Heart left ventricle (tissue), 16 donors: ENCODE data around the gene ZFP92. TPM values are rescaled to one million over a fixed set of nuclear protein-coding genes. Genes with fewer than 3 reads are reported as not detected.

Source experiments
- ATAC-seq, 4 donors: fragments of 200-7000 bp; cut with Tn5 transposase; one replicate each; pipeline ENCODE4 v1.9.1; 2020 to 2022; ENCODE audit warnings: moderate library complexity in 4 of 4, mild to moderate bottlenecking in 3 of 4, moderate number of reproducible peaks in 1 of 4
- DNase-seq, 5 donors: peaks; one replicate each; pipeline ENCODE4 v3.0.0-alpha.2; 2020
- H3K27ac ChIP-seq, 12 donors: fragments of 200-600 bp; sonication (generic) in 4 of 12; one replicate each; pipeline versions ENCODE4 v1.5.0 to v1.8.0; 2016 to 2022; ENCODE audit warnings: mild to moderate bottlenecking in 2 of 12
- H3K27me3 ChIP-seq, 9 donors: fragments of 200-600 bp; sonication (generic) in 2 of 9; one replicate each; pipeline versions ENCODE4 v1.5.1 to v1.8.0; 2016 to 2022; ENCODE audit warnings: mild to moderate bottlenecking in 3 of 9
- H3K36me3 ChIP-seq, 9 donors: fragments of 200-600 bp; sonication (generic) in 2 of 9; one replicate each; pipeline versions ENCODE4 v1.5.0 to v1.8.0; 2018 to 2022; ENCODE audit warnings: mild to moderate bottlenecking in 2 of 9
- H3K4me1 ChIP-seq, 12 donors: fragments of 200-600 bp; sonication (generic) in 4 of 12; one replicate each; pipeline versions ENCODE4 v1.5.0 to v1.8.0; 2016 to 2022; ENCODE audit warnings: mild to moderate bottlenecking in 3 of 12
- H3K4me3 ChIP-seq, 12 donors: fragments of 200-600 bp; sonication (generic) in 4 of 12; one replicate each; pipeline versions ENCODE4 v1.5.0 to v1.8.0; 2017 to 2022; ENCODE audit warnings: mild to moderate bottlenecking in 9 of 12, moderate library complexity in 4 of 12
- H3K9me3 ChIP-seq, 12 donors: fragments of 200-600 bp; sonication (generic) in 4 of 12; one replicate each; pipeline versions ENCODE4 v1.5.0 to v1.8.0; 2016 to 2022; ENCODE audit warnings: mild to moderate bottlenecking in 1 of 12
- CTCF ChIP-seq, 12 donors: fragments of 200-600 bp; sonication (generic) in 4 of 12; IDR thresholded peaks; one replicate each; pipeline versions ENCODE4 v1.5.0 to v1.8.0; 2018 to 2022; ENCODE audit warnings: antibody characterized with exemption in 12 of 12, mild to moderate bottlenecking in 5 of 12
- POLR2A ChIP-seq, 2 donors: fragments of 450-650 bp; IDR thresholded peaks; one replicate each; pipeline ENCODE4 v1.6.1; 2017; ENCODE audit warnings: antibody characterized with exemption in 2 of 2, mild to moderate bottlenecking in 2 of 2, moderate library complexity in 2 of 2
- WGBS, 4 donors: extraction: QIAGEN DNeasy Blood & Tissue Kit in 2 of 4; methylation state at CpG; one replicate each; pipeline versions ENCODE4 v1.1.5 to v1.1.7; 2013 to 2018; 5-methylcytosine and 5-hydroxymethylcytosine counted together
- intact Hi-C, 10 donors: fragments of 100-400 bp; cut with DNase I; formaldehyde crosslinking; loops; one replicate each; pipeline versions ENCODE4 v1.11.1 to v1.14.2; 2022
- polyA plus RNA-seq, 2 donors: library from polyadenylated mRNA; stranded (reverse); fragments of 200-250 nt; gene quantifications; one replicate each; pipeline ENCODE4 v1.2.3, GENCODE V29; 2013
- total RNA-seq, 9 donors: library from RNA; depleted of rRNA in 2 of 9; stranded (reverse); fragments of >200 nt in 2 of 9; fragmentation: NEBNext Ultra II Directional in 3 of 9; extraction: Animal tissue kit (Norgen Biotek cat#: 25700) in 3 of 9; gene quantifications; one replicate each; pipeline versions ENCODE4 v1.1.0 to v1.2.4, GENCODE V29; 2016 to 2023
- donor health status: ischemic (EF 13 %, LVEDD 7.1; RV severe dilation, severe dysfunction).
- donor health status: healthy with polysubstance abuse.
- donor health status: DM: no; HTN: yes; CAD: no.
- donor health status: DM: no; HTN: no; CAD: no.
- donor health status: ischemic (EF 25% LVEDD 6.9; RV normal size, moderate dysfunction).
- donor health status: ischemic (EF 25% LVEDD 5.7; RV mildly dilated, moderate dysfunction).
- donor health status: healthy.
- donor health status: DM: yes; HTN: yes; CAD: no.
- donor health status: ischemic (EF 35%, LVEDD 5.7; RV mildly dilated, moderate dysfunction).
- donor health status: nonischemic (EF 11% LVEDD 7.7; RV severe dilation, severe dysfunction).
- donor health status: DM: yes; HTN: yes; CAD: no.
- donor health status: PGD.
- donor health status: ischemic (EF 29% LVEDD 5.4; RV normal size, mild dysfunction).
- donor health status: nonischemic (EF 23%, LVEDD 6.1; RV moderate dilation, normal function).

ZFP92 gene
- total and polyA plus RNA-seq, 11 donors = 0.22 to 1.5 (median 0.55) TPM

GRCh38 chrX:153446636-153446936 is 35.3 kb downstream of the ZFP92 start:
- intact Hi-C loops = loop anchor here in 1 of 10 donors (10.0 kb wide), 1 partner anchor 412 kb away; no protein-coding TSS in a partner anchor
- Histone ChIP-seq H3K27ac (no peak overlapping the region), H3K36me3 (peaks cover 0 to 7% (median 0%) of the 10 kb centered on the region in 9 donors), H3K4me3 (no peak overlapping the region), H3K9me3 (no peaks in the 10 kb centered on the region), H3K27me3 (peaks cover 0 to 4% (median 0%) of the 10 kb centered on the region in 9 donors), H3K4me1 (no peaks in the 10 kb centered on the region)
- TF ChIP-seq CTCF (IDR thresholded peaks at IDR 0.05) (no peak), POLR2A (IDR thresholded peaks at IDR 0.05) (no peak)
- 60 to 73% (median 70%) methylated on average over 10 of the region's 10 CpGs for WGBS, 4 donors
- DNase-seq (no peak), ATAC-seq (no peak)

GRCh38 chrX:153446950-153447580 is 35.8 kb downstream of the ZFP92 start:
- H3K4me1 ChIP-seq = no peaks in the 10 kb centered on the region
- ATAC-seq (no peak), DNase-seq (no peak)
- TF ChIP-seq CTCF (IDR thresholded peaks at IDR 0.05) (no peak), POLR2A (IDR thresholded peaks at IDR 0.05) (no peak)
- peaks cover 0 to 10% (median 0%) of the 10 kb centered on the region in 9 donors for H3K36me3 ChIP-seq
- intact Hi-C loops = loop anchor here in 1 of 10 donors (10.0 kb wide), 1 partner anchor 412 kb away; no protein-coding TSS in a partner anchor
- H3K9me3 ChIP-seq = no peaks in the 10 kb centered on the region
- 86 to 94% (median 94%) methylated on average over 13 to 17 of the region's 17 CpGs for WGBS, 4 donors
- peaks cover 0 to 4% (median 0%) of the 10 kb centered on the region in 9 donors for H3K27me3 ChIP-seq
- H3K4me3 ChIP-seq = no peak overlapping the region
- H3K27ac ChIP-seq = no peak overlapping the region

- intact Hi-C loops = loop anchor here in 1 of 10 donors (10.0 kb wide), 1 partner anchor 413 kb away; no protein-coding TSS in a partner anchor
- no peak overlapping the region for H3K4me3 ChIP-seq
- DNase-seq = no peak
- H3K27ac ChIP-seq = no peak overlapping the region
- 83 to 92% (median 87%) methylated on average over 8 of the region's 8 CpGs for WGBS, 4 donors
- peaks cover 0 to 4% (median 0%) of the 10 kb centered on the region in 9 donors for H3K27me3 ChIP-seq
- H3K9me3 ChIP-seq = no peaks in the 10 kb centered on the region
- H3K36me3 ChIP-seq = peaks cover 0 to 10% (median 0%) of the 10 kb centered on the region in 9 donors
- TF ChIP-seq POLR2A (IDR thresholded peaks at IDR 0.05) (no peak), CTCF (IDR thresholded peaks at IDR 0.05) (no peak)
- no peak for ATAC-seq
- H3K4me1 ChIP-seq = no peaks in the 10 kb centered on the region
These were observed 36.3 kb downstream of the ZFP92 start for GRCh38 chrX:153447581-153447960.

GRCh38 chrX:153448556-153449367 is 37.5 kb downstream of the ZFP92 start:
- WGBS, 4 donors = 90 to 97% (median 96%) methylated on average over 13 to 21 of the region's 21 CpGs
- DNase-seq (no peak), ATAC-seq (no peak)
- intact Hi-C loops = loop anchor here in 1 of 10 donors (10.0 kb wide), 1 partner anchor 414 kb away; no protein-coding TSS in a partner anchor
- H3K4me3 ChIP-seq = no peak overlapping the region
- H3K27ac ChIP-seq = no peak overlapping the region
- H3K36me3 ChIP-seq = peaks cover 0 to 10% (median under 1%) of the 10 kb centered on the region in 9 donors
- H3K27me3 ChIP-seq = peaks cover 0 to 4% (median 0%) of the 10 kb centered on the region in 9 donors
- TF ChIP-seq CTCF (IDR thresholded peaks at IDR 0.05) (no peak), POLR2A (IDR thresholded peaks at IDR 0.05) (no peak)
- no peaks in the 10 kb centered on the region for H3K9me3 ChIP-seq
- no peaks in the 10 kb centered on the region for H3K4me1 ChIP-seq
